Stimulated activated CD4-positive, alpha-beta T cell treated with anti-CD3 and anti-CD28 coated beads, Interleukin-12 subunit alpha, Interleukin-12 subunit beta, amount 100 ng/mL, for 24 hours (primary cell): Measurements from ENCODE around the gene CREG2.

Experiments used
- DNase-seq, 2 experiments: peaks; one replicate each; pipeline ENCODE4 v3.0.0-alpha.2; 2020; ENCODE audit warnings: low read depth in 2 of 2

CREG2 gene, protein sequence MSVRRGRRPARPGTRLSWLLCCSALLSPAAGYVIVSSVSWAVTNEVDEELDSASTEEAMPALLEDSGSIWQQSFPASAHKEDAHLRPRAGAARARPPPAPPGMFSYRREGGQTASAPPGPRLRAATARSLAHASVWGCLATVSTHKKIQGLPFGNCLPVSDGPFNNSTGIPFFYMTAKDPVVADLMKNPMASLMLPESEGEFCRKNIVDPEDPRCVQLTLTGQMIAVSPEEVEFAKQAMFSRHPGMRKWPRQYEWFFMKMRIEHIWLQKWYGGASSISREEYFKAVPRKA

DNA sequence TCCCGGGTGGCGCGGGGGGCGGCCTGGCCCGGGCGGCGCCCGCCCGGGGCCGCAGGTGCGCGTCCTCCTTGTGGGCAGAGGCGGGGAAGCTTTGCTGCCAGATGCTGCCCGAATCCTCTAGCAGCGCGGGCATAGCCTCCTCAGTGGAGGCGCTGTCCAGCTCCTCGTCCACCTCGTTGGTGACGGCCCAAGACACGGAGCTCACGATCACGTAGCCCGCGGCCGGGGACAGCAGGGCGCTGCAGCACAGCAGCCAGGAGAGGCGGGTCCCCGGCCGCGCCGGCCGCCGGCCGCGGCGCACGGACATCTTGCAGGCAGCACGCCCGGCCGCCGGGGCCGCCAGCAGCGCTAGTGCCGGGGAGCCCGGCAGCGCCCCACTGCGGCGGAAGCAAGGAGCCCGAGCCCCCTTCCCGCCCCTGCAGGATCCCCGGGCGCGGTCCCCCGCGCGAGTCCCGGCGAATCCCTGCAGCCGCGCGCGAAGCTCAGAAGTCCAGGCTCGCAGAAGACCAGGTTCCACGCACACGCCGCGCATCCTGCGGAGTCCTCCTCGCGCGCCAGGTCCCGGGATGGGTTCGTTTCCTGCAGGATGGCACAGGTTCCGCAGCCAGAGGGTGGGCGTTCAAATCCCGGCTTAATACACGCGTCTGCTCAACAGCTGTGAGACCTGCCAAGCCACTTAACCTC is at the start of gene CREG2:
Gene CREG2, minus strand, starts transcription at position 353 of the 684 bp plus-strand sequence. Its CDS starts 46 bp downstream, at position 307.
- DNase-seq: peak in 1 of 2 experiments; percentile 52

DNA sequence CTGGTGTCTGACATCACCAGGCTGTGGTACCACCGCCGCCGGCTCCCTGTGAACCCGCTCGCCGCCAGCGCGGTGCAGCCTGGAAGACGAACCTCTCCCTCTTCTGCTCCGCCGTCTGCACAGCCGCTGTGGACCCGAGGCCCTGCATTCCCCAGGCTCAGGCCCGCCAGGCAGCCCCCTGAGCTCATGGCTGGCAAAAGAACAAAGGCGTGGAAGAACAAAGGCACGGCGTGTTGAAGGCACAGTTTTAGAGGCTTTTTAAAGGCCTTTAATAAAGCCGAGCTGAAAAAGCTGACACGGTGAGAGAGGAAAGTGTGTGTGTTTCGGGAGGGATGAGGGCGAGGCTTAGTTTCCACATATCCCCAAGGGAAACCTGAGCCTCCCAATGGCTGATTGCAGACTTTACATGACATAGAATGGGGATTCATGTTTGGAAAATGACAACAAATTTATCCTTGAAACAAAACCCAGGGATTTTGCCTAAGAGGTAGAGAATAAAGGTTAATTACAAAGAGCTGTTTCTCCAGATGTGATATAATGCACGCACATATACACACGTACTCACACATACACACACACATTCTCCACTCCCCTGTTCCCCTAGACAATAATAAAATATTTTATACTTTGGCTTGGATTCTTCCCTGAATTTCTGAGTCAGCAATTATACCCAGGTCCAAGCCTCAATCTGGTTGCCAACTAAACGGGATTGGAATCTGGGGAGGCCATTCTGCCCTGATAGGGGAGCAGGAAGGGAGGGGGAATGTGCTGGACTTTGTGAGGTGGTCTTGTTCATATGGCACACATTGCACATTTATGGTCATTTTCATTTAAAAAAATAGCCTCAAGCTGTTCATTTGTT is 47.9 kb upstream of the CREG2 start:
- no peak for DNase-seq

DNA sequence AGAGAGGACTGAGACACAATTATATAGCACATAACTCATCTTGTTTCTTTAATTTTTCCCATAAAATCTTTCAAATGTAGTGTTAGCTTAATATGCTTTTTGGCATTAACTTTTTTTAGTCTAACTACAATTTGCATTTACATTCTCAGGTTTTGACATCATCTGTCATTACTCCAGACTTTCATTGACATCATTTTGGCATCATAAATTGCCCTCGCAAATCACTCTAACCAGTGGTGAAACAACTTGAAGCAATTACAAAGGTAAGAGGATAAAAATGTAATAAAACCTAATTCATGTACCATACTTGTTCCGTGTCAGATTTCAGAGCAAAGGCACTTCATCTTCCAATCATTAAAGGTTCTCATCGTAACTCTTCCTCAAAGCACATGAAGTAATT is 46.2 kb upstream of the CREG2 start:
- no peak for DNase-seq

DNA sequence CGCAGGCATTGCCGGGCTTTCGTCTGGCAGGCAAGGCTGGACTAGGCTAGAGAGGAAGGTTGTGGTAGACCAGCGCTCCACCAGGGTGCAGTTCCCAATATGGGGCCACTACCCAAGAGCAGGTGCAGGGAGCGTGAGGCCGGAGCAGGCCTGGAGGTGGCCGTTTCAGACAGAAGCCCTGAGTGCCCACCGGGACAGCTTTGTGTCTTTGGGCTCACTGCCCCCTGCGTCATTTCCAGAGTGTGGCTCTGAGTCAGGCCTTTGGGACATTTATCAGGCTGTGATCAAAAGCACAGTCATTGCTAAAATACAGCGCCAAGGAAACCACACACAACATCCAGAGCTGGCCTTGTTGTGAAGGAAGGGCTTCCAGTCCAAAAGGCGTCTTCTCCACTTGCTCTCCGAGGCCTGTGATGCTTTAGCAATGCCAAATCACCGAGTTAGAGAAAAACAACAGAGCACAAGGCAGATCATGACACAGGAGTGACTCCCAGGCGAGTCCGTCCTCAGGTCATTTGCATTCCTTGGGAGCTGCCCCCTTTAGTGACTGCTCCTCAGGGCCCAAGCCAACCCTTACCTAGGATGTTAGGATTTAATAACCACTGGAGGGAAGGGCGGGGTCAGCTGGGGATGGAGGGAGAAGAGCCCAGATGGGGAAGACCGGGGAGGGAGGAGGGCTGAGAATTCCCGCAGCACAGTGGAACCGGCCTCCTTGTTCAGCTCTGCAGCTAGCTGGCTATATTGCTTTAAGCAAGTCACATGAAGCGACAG is 45.3 kb upstream of the CREG2 start:
- no peak for DNase-seq

DNA sequence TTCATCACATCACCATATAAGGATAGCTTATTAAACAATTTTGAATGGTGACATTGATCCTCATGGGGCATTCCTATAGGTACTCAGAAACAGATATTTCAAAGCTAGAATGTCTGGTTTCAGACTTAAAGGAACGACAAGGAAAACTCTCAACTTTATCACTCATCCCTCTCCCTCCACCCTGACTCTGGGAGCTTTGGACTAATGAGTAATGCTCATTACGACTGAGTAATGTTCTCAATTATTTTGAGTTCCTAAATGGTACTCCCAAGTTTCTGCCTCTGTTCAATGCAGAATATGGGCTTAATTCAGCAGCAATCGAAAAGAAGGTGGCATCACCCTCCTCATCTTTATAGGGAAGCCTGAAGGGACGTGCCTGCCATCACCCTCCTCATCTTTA is 44.2 kb upstream of the CREG2 start:
- DNase-seq: no peak

DNA sequence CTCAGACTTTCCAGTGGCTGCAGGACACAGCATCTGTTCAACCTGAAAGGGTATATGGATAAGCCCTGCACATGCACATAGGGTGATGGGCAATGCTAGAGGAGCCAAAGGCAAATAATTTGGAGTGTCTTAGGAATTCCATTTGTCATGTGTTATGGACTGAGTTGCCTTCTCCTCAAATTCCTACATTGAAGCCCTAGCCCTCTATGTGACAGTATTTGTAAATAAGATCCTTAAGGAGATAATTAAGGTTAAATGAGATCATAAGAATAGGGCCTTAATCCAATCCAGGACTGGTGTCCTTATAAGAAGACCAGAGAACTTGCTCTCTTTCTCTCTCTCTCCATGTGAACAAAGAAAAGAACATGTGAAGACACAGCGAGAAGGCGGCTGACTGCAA is 42.9 kb upstream of the CREG2 start:
- no peak for DNase-seq

DNA sequence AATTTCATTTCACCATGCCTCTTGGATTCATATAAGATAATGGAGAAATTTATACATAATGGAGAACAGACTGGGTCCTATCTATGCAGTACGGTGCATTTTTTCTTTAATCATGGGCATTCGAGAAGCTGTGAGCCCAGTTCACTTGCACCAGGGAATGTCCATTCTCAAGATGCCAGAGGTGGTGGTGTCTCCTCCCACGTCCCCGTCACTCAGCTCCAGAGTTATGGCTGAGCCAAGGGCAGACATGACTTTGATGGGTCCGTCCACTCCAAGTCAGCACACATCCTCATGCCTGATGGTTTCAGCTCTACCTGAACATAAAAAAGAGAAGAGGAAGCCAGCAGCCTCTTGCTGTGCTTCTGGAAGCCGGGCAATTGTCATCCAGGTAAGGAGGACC is 42.1 kb upstream of the CREG2 start:
- DNase-seq: no peak

DNA sequence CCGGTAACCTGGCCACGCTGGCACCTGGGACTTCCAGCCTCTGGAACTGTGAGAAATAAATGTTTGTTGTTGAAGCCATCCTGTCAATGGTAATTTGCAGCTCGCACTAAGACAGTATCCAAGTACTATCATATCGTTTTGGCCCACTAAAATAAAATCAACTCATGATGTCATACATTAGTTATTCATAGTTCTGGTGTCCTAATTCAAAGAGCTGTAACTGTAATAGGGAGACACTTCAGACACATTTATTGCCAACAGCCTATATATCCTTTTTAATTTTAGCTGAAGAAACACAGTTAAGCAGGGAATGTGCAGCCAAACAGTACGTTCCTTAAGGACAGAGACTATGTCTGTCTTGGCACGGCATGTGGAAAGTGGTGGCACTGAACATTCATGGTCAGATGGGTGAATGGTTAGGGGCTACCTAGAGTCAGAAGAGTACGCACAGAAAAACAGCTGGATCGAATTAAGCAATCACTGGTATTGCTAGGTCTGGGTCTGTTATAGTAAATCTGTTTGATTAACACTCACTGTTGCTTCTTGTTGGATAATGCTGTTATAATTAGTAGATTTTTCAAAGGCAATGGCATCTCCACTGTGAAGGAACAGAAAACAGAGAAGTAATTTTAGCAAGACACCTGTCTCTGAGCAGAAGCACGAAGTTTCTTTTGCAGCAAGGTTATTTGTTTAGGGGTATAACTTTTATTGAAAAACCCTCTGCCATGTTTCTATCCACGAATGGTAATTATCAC is 41.3 kb upstream of the CREG2 start:
- no peak for DNase-seq

DNA sequence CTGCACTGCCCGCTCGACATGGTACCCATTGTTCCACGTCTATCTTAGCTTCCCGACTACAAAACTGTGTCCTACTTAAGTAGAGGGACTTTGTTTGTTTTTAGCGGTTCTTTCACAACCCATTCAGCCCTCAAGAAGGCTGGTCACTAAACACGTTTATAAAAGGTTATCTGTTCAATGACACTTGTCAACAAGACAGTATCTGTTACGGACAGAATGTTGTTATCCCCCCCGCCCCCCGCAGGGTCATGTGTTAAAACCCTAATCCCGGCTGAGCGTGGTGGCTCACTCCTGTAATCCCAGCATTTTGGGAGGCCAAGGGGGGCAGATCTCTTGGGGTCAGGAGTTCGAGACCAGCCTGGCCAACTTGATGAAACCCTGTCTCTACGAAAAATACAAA is 40.4 kb upstream of the CREG2 start:
- no peak for DNase-seq

DNA sequence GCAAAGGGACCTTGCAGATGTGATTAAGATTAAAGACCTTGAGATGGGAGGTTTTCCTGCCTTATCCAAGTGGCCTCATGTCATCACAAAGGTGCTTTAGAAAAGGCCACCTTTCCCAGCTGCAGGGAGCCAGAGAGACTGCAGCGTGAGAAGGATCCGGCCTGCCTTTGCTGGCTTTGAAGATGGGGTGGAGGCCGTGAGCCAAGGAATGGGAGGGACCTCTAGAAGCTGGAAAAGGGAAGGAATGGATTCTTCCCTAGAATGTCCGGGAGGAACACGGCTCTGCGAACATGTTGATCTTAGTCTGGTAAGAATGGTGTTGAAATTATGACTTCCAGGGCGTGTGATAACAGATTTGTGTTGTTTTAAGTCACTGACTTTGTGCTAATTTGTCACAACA is 39.9 kb upstream of the CREG2 start:
- DNase-seq: no peak

DNA sequence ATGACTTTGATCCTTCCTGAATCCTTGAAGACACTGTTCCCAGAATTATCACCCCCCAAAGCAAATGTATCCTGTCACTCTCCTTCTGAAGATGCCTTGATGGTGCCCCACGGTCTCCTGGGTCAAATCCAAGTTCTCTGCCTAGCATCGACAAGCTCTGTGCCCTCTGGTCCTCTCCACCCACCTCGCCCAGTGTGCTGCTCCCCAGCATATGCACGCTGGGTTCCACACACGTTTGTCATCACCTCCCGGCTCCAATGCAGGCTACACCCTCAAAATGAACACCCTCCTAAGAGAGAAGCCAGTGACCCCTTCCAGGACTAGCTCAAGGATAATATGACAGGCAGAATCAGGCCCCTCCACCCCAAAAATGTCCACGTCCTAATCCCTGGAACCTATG is 39.5 kb upstream of the CREG2 start:
- DNase-seq: no peak

DNA sequence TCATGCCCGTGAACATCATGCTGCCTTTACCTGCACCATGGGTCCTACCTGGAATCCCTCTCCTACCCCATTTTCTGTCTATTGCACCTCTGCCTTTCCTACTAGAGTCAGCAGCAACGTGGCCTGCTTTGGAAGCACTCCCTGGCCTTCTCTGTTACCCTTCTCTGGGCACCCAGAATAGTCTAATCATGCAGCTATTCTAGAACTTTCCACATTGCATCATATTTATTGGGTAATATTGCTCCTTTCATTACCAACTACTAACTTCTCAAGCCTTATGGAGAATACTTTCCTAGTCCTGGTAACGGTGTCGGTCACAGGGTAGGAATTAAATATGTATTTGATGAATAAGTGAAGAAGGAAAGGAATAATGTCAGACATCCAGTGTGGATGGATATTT is 33.3 kb upstream of the CREG2 start:
- no peak for DNase-seq

DNA sequence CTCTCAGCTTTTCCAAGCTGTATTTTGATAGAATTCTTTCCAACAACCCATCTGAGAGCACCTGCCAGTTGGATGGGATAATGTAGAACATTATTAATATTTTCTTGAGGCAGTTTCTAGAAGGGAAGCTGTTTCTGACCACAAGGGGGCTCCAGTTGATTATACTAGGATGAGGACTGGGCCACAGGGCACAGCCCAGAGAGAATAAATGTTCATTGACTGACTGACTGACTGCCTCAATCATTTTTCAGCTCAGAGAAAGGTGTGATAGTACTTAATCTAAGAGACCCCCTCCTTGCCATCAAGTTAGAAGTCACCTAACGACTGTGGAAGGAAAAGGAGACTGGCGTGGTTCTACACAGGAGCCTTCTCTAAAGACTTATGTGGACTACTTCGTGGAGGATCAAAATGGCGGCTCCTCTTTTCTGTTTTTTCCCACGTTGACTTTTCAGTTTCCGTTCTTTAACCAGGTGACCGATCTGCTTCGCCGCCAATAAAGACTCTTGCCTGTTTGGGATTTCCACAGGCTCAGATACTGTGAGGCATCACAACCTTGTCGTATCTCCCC is 31.9 kb upstream of the CREG2 start:
- DNase-seq: peak; percentile 33 to 49

DNA sequence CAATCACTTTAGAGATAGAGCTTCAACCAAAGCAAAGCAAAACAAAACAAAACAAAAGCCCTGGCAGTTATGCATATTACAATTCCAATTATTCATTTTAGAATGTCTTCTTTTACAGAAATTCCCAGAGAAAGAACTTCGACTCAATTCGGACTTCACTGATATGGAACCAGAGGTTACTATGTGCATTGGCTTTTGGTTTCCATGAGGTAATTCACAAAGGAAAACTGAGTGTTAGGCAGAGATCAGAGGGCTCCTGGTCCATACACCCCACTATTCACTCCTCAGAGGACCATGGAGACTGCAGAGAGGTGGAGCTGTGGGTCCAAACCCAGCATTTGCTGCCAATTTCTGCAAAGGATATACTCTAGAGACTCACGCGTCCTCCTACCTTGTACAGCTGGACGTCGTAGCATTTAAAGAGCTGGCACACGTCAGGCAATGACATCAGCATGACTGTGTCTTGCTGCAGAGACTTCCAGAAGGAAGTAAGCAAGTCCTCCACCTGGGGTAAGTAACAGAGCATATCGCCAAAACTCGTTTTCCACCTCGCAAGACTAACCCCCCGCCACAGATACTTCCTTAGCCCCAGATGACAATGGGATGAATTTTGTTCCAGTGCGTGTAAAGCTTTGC is 31.3 kb upstream of the CREG2 start:
- DNase-seq: no peak

DNA sequence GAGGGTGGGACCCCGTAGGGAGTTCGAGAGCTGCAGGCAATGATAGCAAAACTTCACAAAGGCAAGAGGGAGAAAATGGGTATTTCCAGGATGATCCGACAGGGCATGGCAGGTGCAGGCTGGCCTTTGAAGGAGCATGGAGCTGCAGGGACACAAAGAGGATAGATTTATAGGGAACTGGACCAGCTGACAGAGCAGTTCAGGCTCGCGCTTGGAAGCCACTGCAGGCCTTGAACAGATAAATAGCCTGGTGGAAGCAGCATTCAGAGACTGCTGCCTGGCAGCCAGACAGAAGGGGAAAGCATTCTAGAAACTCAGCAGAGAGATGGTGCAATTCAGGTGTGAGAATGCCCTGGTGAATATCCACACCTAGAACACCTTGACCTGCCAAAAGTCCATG is 29.3 kb upstream of the CREG2 start:
- DNase-seq: no peak

DNA sequence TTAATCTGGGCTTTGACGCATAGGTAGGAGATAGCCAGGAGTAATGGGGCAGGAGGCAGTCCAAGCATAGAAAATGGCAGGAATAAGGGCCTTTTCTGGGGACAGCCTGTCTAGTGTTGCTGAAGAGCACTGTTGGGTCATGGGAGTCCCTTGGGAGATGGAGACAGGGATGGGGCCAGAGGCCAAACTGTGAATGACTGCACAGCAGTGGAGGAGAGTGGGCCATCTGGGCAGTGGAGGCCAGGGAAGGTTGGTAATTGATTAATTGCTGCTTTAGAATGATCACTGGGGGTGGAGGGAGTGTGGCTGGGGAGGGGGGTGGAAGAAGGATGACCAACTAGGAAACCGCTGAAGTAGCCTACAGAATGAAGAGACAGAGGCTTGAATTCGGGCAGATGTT is 28.6 kb upstream of the CREG2 start:
- DNase-seq: no peak

DNA sequence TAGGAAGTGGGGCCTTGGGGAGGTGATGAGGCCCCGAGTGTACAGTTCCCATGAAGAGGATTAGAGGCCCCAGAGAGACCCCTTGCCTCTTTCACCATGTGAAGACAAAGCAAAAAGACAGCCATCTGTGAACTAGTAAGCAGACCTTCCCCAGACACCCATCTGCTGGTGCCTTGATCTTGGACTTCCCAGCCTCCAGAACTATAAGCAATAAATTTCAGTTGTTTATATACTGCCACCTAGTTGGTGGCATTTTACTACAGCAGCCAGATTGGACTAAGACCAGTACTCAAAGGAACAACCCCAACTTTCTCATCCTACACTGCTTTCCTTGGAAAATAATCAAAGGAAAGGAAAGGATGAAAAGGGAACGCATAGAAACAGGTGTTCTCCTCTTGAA is 27.9 kb upstream of the CREG2 start:
- no peak for DNase-seq

DNA sequence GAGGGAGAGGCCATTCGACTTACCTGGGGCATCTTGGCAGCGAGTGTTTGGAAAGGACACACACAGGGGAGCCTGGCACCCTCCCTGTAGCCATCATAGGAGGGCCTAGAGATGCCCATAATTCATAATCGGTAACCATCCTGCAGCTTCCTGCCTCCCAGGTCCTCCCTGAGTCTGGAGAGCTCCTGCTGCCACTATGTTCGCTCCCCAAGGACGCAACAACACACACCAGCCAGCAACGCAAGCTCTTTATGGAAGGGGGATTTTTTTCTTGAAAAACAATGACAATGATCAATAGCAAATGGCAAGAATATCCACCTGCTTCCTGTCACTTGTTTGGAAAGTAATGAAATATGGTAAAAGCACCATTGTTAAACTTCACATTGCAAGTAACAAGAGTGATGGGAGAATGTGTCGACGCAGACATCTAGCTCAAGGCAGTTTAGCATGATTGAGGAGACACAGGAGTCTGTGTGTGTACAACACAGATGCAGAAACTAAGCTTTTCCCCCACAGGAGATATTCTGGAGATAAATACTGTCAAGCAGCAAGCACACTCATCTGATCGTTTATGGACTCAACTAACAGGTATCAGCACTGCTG is 24.9 kb upstream of the CREG2 start:
- no peak for DNase-seq

DNA sequence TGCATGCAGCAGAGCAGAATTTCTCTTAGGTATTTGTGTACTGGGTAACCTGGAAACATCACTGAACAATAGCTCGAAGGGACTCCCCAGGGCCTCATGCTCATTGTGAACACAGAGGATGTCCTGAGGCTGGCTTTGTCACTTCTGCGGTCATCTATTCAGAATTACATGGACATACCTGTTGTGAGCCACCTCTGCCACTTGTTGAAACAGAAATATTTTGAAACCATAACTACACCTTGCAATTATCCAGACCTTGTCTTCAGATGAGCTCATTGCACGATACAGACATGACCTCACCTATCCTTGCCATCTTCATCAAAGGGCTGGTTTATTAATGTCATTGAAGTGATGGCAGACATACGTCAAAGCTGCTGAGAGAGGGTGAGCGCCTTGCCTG is 23.4 kb upstream of the CREG2 start:
- no peak for DNase-seq

DNA sequence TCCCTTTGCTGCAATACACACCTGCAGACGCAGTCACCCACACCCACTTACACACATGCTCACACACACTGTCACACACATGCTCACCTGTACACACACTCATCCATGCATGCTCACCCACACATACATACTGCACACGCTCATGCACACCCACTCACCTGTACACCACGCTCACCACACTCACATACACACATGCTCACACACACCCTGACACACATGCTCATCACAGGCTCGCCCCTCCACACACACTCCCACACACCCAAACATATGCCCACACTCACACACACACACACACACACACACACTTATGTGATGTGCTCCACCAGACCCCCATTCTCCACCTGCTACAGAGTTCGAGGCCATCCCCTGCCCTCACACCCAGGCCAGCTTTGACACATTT is 22.8 kb upstream of the CREG2 start:
- no peak for DNase-seq
